NCI-H187 treated with DMSO at 0.1 percent for 48 hours (cell line): Measurements from ENCODE around the gene CYP1A2.

Experiments used
- DNase-seq: peaks from one replicate; lab custom pipeline; 2025; lab: John Stamatoyannopoulos, UW

The CYP1A2 gene

GRCh38 chr15:74789171-74789631 lies 40.6 kb downstream of the CYP1A2 start:
- no peak for DNase-seq

DNA sequence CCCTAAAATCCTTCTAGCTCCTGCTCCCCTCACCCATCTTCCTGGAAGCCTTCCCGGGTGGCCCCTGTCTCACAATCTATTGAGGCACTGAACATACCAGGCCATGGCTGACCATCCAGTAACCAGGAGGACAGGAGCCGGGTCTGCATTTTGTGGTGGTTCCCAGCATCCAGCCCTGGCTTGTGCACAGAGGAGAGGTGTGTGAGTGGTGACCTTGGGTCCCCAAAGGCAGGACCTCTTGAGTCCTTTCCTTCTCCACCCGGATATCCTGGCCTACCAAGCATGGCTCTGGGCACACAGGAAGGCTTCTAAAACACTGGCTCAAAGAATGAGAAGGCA lies 41.1 kb downstream of the CYP1A2 start:
- DNase-seq, result no peak

- DNase-seq, result no peak
Observed at GRCh38 chr15:74790080-74790916, 41.7 kb downstream of the CYP1A2 start.

GRCh38 chr15:74791007-74791406 lies 42.4 kb downstream of the CYP1A2 start:
- DNase-seq, result no peak

DNA sequence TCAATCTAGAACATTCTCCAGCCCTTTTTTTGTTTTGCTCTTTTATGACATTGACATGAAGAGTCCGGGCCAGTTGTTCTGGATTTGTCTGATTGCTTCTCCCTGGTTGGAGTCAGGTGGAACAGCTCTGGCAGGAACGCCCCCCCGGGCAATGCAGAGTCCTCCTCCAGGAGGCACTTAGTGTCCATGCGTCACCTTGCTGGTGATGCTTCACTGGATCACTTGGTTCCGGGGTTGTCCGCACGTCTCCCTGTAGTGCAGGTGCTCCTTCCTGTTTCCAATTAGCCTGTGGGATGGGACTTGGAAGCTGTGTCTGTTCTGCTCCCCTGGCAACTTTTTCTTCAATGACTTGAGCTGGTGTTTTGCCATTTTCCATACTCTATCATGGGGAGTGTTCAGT lies 43.0 kb downstream of the CYP1A2 start:
- no peak for DNase-seq

GRCh38 chr15:74792227-74793016 lies 43.8 kb downstream of the CYP1A2 start:
- DNase-seq, result no peak

- DNase-seq, result no peak
Observed at GRCh38 chr15:74793135-74794028, 44.7 kb downstream of the CYP1A2 start.

- no peak for DNase-seq
Observed at GRCh38 chr15:74794248-74794969, 45.8 kb downstream of the CYP1A2 start.

GRCh38 chr15:74794970-74795349 lies 46.3 kb downstream of the CYP1A2 start:
- no peak for DNase-seq

DNA sequence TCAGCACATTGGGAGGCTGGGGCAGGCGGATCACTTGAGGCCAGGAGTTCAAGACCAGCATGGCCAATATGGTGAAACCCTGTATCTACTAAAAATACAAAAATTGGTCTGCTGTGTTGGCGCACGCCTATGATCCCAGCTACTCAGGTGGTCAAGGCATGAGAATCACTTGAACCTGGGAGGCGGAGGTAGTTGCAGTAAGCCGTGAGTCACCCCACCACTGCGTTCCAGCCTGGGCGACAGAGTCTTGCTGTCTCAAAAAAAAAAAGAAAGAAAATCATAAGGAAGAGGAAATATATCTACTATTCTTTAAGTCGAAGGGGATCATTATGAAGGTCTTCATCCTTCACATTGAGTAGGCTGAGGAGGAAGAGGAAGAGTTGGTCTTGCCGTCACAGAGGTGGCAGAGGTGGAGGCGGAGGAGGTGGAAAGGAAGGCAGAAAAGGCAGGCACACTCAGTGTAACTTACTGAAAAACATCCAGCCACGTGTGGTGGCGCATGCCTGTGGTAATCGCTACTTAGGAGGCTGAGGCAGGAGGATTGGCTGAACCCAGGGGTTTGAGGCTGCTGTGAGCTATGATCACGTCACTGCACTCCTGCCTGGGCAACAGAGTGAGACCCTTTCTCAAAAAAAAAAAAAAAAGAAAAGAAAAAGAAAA lies 47.5 kb downstream of the CYP1A2 start:
- no peak for DNase-seq

DNA sequence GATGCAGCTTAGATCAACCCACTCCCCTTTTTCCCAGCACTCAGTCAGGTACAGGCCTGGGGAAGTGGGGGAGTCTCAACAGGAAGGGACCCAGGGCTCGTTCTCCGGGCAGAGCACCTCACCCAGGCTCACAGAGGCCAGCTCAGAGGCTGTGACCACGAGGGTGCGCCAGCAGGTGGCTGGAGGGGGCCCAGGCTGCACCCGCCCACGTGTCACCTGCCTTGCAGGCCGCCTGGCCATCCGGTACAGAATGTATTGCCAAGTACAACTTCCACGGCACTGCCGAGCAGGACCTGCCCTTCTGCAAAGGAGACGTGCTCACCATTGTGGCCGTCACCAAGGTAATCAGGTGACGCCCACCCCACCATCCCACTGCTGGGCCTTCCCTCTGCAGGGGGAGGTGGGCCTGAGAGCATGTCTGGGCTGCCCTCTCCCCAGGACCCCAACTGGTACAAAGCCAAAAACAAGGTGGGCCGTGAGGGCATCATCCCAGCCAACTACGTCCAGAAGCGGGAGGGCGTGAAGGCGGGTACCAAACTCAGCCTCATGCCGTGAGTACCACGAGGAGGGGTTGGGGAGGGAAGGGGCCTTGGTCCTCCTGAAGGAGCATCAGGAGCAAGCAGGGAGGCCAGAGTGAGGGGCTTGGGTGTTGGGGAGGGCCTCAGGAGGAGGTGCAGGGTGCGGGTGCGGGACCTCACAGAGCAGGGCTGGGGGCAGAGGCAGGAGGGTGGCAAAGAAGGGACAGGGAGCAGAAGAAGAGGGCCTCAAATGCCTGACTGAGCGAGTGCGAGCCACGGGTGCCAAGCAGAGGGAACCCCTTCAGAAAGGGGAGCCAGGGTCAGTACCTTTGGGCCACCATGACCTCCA lies 50.0 kb downstream of the CYP1A2 start:
- no peak for DNase-seq

GRCh38 chr15:74799255-74799855 lies 50.7 kb downstream of the CYP1A2 start:
- DNase-seq, result no peak

DNA sequence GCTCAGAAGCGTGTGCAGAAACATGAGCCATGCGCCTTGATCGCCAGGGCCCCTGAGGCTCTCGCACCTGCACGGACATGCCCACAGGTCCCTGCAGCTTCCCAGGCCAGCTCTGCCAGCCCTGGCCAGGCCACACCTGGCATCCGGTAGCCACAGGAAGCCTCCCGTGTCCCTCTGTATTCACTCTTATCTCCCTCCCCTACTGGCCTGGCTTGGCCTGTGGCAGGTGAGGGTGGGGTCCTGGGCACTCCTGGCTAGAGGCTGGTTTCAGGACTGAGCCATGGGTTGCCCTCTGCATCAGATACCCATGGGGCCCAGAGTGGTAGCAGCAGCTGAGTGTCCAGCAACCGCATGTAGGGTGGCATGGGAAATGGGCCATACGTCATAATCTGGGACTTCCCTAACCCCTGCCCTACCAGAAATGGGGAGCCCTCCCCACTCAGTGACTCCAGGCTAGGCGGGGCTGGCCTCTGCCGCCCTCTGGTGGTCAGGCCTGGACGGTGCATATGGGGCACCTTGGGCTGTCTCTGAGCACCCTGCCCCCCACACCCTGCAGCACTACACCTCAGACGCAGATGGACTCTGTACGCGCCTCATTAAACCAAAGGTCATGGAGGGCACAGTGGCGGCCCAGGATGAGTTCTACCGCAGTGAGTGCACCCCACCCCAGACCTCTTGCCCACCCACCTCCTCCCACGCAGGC lies 51.4 kb downstream of the CYP1A2 start:
- no peak for DNase-seq

GRCh38 chr15:74800559-74801094 lies 52.0 kb downstream of the CYP1A2 start:
- DNase-seq, result no peak

GRCh38 chr15:74801311-74801997 lies 52.8 kb downstream of the CYP1A2 start:
- no peak for DNase-seq

GRCh38 chr15:74802290-74802689 lies 53.6 kb downstream of the CYP1A2 start:
- DNase-seq, result no peak

DNA sequence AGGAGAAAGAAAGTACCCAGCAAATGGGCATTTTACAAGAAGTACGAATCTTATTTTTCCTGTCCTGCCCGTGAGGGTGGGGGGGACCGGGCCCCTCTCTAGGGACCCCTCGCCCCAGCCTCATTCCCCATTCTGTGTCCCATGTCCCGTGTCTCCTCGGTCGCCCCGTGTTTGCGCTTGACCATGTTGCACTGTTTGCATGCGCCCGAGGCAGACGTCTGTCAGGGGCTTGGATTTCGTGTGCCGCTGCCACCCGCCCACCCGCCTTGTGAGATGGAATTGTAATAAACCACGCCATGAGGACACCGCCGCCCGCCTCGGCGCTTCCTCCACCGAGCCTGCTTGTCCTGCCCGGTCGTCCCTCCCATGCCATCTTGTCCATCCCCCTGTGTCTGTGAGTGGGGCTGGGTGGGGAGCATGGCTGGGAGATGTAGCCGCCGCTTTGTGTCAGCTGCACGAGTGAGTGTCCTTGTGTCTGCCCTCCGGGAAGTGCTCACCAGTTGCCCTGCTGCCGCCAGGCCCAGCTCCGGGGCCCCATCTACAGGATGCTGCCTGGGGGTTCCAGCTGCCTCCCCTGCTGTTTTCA lies 54.3 kb downstream of the CYP1A2 start:
- no peak for DNase-seq

DNA sequence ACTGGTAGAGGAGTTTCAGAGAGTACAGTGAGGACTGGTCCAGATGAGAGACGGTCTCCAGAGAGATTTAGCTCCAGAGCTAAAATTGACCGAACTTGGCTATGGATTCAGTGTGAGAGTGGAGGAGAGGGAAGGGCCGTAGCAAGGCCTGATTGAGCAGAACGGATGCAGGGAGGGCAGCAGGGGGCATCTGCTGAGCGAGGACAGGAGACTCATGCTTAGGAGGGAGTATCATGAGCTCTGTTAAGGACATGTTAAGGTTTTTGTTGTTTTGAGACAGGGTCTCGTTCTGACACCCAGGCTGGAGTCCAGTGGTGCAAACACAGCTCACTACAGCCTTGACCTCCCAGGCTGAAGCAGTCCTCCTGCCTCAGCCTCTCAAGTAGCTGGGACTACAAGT lies 56.3 kb downstream of the CYP1A2 start:
- no peak for DNase-seq
